ENCODE results near the gene KCNC3. TPM values are rescaled to one million over a fixed set of nuclear protein-coding genes. Genes with fewer than 3 reads are reported as not detected.
A peak's percentile ranks its signal among the peaks of the same experiment; 100 is the strongest.

The KCNC3 gene
- total and polyA plus RNA-seq, 2 of the 13 experiments (the other 11 are each of a cell fraction or from before 2014, with no cell fraction given) = 0.29 to 1.7 TPM

DNA sequence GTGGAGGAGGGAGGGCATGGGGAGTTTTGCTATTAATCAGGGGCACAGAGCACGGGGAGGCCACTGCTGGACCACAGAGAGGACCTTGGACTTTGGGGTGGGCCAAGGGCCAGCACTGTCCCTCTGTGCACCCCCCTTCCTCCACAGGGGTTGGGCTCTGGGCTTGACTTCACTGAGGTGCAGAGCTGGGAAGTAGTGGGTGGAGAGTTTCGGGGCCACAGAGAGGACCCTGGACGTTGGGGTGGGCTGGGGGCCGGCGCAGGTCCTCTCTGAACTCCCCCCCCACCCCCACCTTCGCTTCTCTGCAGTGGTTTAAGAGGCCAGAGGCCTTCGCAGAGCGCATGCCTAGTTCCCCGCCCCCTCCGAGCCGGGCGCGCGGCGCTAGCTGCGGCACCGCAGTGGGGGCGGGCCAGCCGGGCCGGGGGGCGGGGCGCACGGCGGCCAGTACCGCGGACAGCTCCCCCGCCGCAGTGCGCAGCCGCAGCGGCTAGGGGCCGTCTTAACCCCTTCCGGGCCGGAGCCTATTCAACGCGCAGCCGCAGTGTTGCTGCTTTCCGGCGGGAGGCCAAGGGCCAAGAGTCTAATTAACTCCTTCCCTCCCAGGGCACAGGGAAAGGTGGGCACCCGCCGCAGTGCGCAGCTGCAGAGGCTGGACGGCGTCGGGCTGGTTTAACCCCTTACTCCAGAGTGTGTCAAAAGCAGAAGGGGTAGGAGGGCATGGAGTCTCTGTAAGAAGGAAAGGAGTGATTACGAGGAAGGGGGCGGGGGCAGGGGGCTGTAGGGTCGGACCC is 3.7 kb downstream of the KCNC3 start (continued):
- no peak; the same call in 1 of the 2 replicates for TF ChIP-seq ZNF225 (CRISPR knock-in tag; IDR thresholded peaks at IDR 0.05)
- TF ChIP-seq, protein P1, sequence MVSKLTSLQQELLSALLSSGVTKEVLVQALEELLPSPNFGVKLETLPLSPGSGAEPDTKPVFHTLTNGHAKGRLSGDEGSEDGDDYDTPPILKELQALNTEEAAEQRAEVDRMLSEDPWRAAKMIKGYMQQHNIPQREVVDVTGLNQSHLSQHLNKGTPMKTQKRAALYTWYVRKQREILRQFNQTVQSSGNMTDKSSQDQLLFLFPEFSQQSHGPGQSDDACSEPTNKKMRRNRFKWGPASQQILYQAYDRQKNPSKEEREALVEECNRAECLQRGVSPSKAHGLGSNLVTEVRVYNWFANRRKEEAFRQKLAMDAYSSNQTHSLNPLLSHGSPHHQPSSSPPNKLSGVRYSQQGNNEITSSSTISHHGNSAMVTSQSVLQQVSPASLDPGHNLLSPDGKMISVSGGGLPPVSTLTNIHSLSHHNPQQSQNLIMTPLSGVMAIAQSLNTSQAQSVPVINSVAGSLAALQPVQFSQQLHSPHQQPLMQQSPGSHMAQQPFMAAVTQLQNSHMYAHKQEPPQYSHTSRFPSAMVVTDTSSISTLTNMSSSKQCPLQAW (CRISPR knock-in tag; IDR thresholded peaks at IDR 0.05) = no peak
- no peak for TF ChIP-seq ZNF274 (CRISPR knock-in tag; IDR thresholded peaks at IDR 0.05)
- 0 out of 2 replicates have a peak, but pooled peaks have one; percentile 19 for TF ChIP-seq HDAC1 (CRISPR knock-in tag; IDR thresholded peaks at IDR 0.05)
- TF ChIP-seq TARDBP (CRISPR knock-in tag; IDR thresholded peaks at IDR 0.05) = no peak
- TF ChIP-seq TOPORS (CRISPR knock-in tag; IDR thresholded peaks at IDR 0.05) = peak; percentile 84
- no peak for TF ChIP-seq MATR3 (CRISPR knock-in tag; IDR thresholded peaks at IDR 0.05)
- peak; percentile 67; the same call in 1 of the 2 replicates for TF ChIP-seq ZNF616 (CRISPR knock-in tag; IDR thresholded peaks at IDR 0.05; ENCODE audit: low read depth)
- TF ChIP-seq, protein P2, sequence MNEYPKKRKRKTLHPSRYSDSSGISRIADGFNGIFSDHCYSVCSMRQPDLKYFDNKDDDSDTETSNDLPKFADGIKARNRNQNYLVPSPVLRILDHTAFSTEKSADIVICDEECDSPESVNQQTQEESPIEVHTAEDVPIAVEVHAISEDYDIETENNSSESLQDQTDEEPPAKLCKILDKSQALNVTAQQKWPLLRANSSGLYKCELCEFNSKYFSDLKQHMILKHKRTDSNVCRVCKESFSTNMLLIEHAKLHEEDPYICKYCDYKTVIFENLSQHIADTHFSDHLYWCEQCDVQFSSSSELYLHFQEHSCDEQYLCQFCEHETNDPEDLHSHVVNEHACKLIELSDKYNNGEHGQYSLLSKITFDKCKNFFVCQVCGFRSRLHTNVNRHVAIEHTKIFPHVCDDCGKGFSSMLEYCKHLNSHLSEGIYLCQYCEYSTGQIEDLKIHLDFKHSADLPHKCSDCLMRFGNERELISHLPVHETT (CRISPR knock-in tag; conservative IDR thresholded peaks at IDR 0.05) = peak; percentile 80
- TF ChIP-seq, protein P3, sequence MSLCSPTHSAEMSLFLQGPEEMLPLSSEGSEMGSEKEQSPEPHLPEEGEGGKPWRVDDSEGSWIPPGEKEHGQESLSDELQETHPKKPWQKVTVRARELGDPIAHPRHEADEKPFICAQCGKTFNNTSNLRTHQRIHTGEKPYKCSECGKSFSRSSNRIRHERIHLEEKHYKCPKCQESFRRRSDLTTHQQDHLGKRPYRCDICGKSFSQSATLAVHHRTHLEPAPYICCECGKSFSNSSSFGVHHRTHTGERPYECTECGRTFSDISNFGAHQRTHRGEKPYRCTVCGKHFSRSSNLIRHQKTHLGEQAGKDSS (CRISPR knock-in tag; IDR thresholded peaks at IDR 0.05; ENCODE audit: borderline replicate concordance, low read depth) = no peak; the same call in 1 of the 2 replicates
- no peak for TF ChIP-seq NR2F1 (CRISPR knock-in tag; IDR thresholded peaks at IDR 0.05)
- no peak for TF ChIP-seq FOSL1 (CRISPR knock-in tag; IDR thresholded peaks at IDR 0.05; ENCODE audit: borderline replicate concordance)
- TF ChIP-seq, protein P4, sequence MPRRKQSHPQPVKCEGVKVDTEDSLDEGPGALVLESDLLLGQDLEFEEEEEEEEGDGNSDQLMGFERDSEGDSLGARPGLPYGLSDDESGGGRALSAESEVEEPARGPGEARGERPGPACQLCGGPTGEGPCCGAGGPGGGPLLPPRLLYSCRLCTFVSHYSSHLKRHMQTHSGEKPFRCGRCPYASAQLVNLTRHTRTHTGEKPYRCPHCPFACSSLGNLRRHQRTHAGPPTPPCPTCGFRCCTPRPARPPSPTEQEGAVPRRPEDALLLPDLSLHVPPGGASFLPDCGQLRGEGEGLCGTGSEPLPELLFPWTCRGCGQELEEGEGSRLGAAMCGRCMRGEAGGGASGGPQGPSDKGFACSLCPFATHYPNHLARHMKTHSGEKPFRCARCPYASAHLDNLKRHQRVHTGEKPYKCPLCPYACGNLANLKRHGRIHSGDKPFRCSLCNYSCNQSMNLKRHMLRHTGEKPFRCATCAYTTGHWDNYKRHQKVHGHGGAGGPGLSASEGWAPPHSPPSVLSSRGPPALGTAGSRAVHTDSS (CRISPR knock-in tag; conservative IDR thresholded peaks at IDR 0.05) = no peak
- TF ChIP-seq ZNF367 (CRISPR knock-in tag; IDR thresholded peaks at IDR 0.05; ENCODE audit: borderline replicate concordance) = peak; percentile 86; the same call in 1 of the 2 replicates
- TF ChIP-seq KLF6 (CRISPR knock-in tag; IDR thresholded peaks at IDR 0.05) = peak; percentile 99
- TF ChIP-seq, protein P5, sequence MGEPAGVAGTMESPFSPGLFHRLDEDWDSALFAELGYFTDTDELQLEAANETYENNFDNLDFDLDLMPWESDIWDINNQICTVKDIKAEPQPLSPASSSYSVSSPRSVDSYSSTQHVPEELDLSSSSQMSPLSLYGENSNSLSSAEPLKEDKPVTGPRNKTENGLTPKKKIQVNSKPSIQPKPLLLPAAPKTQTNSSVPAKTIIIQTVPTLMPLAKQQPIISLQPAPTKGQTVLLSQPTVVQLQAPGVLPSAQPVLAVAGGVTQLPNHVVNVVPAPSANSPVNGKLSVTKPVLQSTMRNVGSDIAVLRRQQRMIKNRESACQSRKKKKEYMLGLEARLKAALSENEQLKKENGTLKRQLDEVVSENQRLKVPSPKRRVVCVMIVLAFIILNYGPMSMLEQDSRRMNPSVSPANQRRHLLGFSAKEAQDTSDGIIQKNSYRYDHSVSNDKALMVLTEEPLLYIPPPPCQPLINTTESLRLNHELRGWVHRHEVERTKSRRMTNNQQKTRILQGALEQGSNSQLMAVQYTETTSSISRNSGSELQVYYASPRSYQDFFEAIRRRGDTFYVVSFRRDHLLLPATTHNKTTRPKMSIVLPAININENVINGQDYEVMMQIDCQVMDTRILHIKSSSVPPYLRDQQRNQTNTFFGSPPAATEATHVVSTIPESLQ (CRISPR knock-in tag; conservative IDR thresholded peaks at IDR 0.05) = peak; percentile 96; the same call in 1 of the 2 replicates
- TF ChIP-seq MAFG (CRISPR knock-in tag; IDR thresholded peaks at IDR 0.05) = no peak
- 0 out of 2 replicates have a peak, but pooled peaks have one; percentile 34 for TF ChIP-seq KDM3A (CRISPR knock-in tag; IDR thresholded peaks at IDR 0.05; ENCODE audit: low read depth)
- peak; percentile 79; the same call in 1 of the 2 replicates for TF ChIP-seq ARHGAP35 (CRISPR knock-in tag; IDR thresholded peaks at IDR 0.05; ENCODE audit: borderline replicate concordance)

All from HepG2 (cell line).